HepG2 (cell line): ENCODE measurements around the gene PNP. TPM values are rescaled to one million over a fixed set of nuclear protein-coding genes. Genes with fewer than 3 reads are reported as not detected.

Experiments
- ATAC-seq: fragments of 200-7000 bp; cut with Tn5 transposase; 3 replicates; pipeline ENCODE4 v1.9.1; 2020; ENCODE audit warnings: mild to moderate bottlenecking, moderate library complexity
- BruUV-seq: library from RNA; stranded (reverse); fragments of 400-500 nt; replicated peaks from 2 replicates; lab custom pipeline; 2021; lab: Mats Ljungman, UMichigan
- CTCF ChIA-PET: fragments of 300-600 bp; formaldehyde crosslinking; extraction: SDS; loops from one replicate; lab custom pipeline; 2021; ENCODE audit warnings: low total read pairs, inconsistent platforms, low intra/inter-chr PET ratio; lab: Yijun Ruan, JAX
- POLR2A ChIA-PET: fragments of 350-600 bp; sonication (Branson Sonifier 250); formaldehyde crosslinking; loops from one replicate; lab custom pipeline; 2020; ENCODE audit warnings: antibody characterized with exemption, inconsistent platforms; lab: Yijun Ruan, JAX
- DNase-seq: peaks from one replicate; pipeline ENCODE4 v3.0.0-alpha.2; 2015; ENCODE audit warnings: low spot score
- FAIRE-seq: peaks from 3 replicates; lab custom pipeline; 2011; peaks lifted over from hg19 to GRCh38; lab: Jason Lieb, UNC
- H2AFZ ChIP-seq: one replicate; pipeline ENCODE4 v1.6.1; 2011; ENCODE audit warnings: low read length, inconsistent platforms
- H3K27ac ChIP-seq: fragments of 300-600 bp; 3 replicates; pipeline ENCODE4 v1.8.0; 2011; ENCODE audit warnings: mixed run types, mild to moderate bottlenecking, mixed read lengths, low read length, inconsistent platforms; ENCODE audit not compliant: insufficient read depth; ENCODE audit errors: extremely low read length
- H3K27me3 ChIP-seq, 2 experiments: fragments of 200-600 bp in 1 of 2; 2 replicates in 1 of 2; 3 replicates in 1 of 2; pipeline versions ENCODE4 v1.6.0 to v1.8.0; 2011; ENCODE audit warnings: low read length in 2 of 2, mild to moderate bottlenecking in 2 of 2, moderate library complexity in 2 of 2, inconsistent platforms in 1 of 2; ENCODE audit not compliant: insufficient read depth in 2 of 2, control insufficient read depth in 1 of 2
- H3K36me3 ChIP-seq, 2 experiments: fragments of 200-600 bp in 1 of 2; replicated peaks in 1 of 2; 2 replicates in 1 of 2; 3 replicates in 1 of 2; pipeline versions ENCODE4 v1.5.1 to v1.8.0; 2011; ENCODE audit warnings: low read length in 2 of 2, inconsistent platforms in 1 of 2; ENCODE audit not compliant: insufficient read depth in 2 of 2, control insufficient read depth in 1 of 2
- H3K4me1 ChIP-seq: 2 replicates; pipeline ENCODE4 v1.5.1; 2012; ENCODE audit warnings: low read length, inconsistent platforms; ENCODE audit not compliant: insufficient read depth
- H3K4me2 ChIP-seq: 2 replicates; pipeline ENCODE4 v1.6.0; 2011; ENCODE audit warnings: low read depth, low read length, inconsistent platforms
- H3K4me3 ChIP-seq, 3 experiments: fragments of 200-600 bp in 1 of 3; sonication (generic), shearing (Covaris generic) in 1 of 3; replicated peaks in 1 of 3; 2 replicates each; pipeline ENCODE4 v1.5.1; 2011 to 2016; ENCODE audit warnings: low read length in 3 of 3, inconsistent platforms in 2 of 3, low read depth in 2 of 3, mild to moderate bottlenecking in 2 of 3, control low read depth in 1 of 3, mixed read lengths in 1 of 3; ENCODE audit not compliant: insufficient read depth in 1 of 3
- H3K79me2 ChIP-seq: one replicate; pipeline ENCODE4 v1.6.1; 2011; ENCODE audit warnings: low read length, inconsistent platforms; ENCODE audit not compliant: insufficient read depth
- H3K9ac ChIP-seq: 2 replicates; pipeline ENCODE4 v1.6.0; 2011; ENCODE audit warnings: mild to moderate bottlenecking, low read depth, low read length, inconsistent platforms; ENCODE audit not compliant: insufficient read depth
- H3K9me3 ChIP-seq: 2 replicates; pipeline ENCODE4 v1.5.1; 2012; ENCODE audit warnings: mild to moderate bottlenecking, low read length
- H4K20me1 ChIP-seq: 2 replicates; pipeline ENCODE4 v1.6.0; 2011; ENCODE audit warnings: inconsistent platforms, mild to moderate bottlenecking, low read length, moderate library complexity; ENCODE audit not compliant: insufficient read depth
- HNRNPL ChIP-seq: fragments of 200-400 bp; formaldehyde crosslinking; IDR thresholded peaks from 2 replicates; pipeline ENCODE4 v1.6.1; 2017; ENCODE audit warnings: mild to moderate bottlenecking, low read depth, low read length
- NAIF1 ChIP-seq: sonication (generic); formaldehyde crosslinking; IDR thresholded peaks from 2 replicates; pipeline ENCODE4 v1.5.0; 2020; ENCODE audit warnings: mild to moderate bottlenecking, missing genetic modification reagents, borderline replicate concordance
- NCOA2 ChIP-seq: sonication (generic); formaldehyde crosslinking; IDR thresholded peaks from 2 replicates; pipeline ENCODE4 v1.8.0; 2022; ENCODE audit warnings: inconsistent platforms
- STAT5B ChIP-seq: sonication (generic); formaldehyde crosslinking; IDR thresholded peaks from 2 replicates; pipeline ENCODE4 v1.4.0; 2020; ENCODE audit warnings: missing genetic modification reagents
- ZNF430 ChIP-seq: sonication (generic); formaldehyde crosslinking; IDR thresholded peaks from 2 replicates; pipeline ENCODE4 v1.9.0; 2021; ENCODE audit warnings: mild to moderate bottlenecking, missing genetic modification reagents
- WGBS: methylation state at CpG from one replicate; pipeline ENCODE4 v1.1.6; 2017; ENCODE audit warnings: low lambda C conversion rate; 5-methylcytosine and 5-hydroxymethylcytosine counted together
- in situ Hi-C: cut with HindIII; loops from 2 replicates; pipeline ENCODE4 v1.10.0; 2017; ENCODE audit warnings: low pct_unique_long_range_greater_than_20kb; ENCODE audit not compliant: extremely low pct_ligation_motif_present
- intact Hi-C: fragments of 100-400 bp; cut with micrococcal nuclease; formaldehyde crosslinking; loops from one replicate; pipeline ENCODE4 v1.10.0; 2022; ENCODE audit not compliant: unreplicated experiment
- polyA plus RNA-seq, 8 experiments: library from polyadenylated mRNA; depleted of rRNA in 3 of 8; stranded (reverse) in 7 of 8; unstranded in 1 of 8; fragments of >200 nt; fragmentation: Illumina TruSeq in 4 of 8; extraction: Trizol in 4 of 8; gene quantifications; 2 replicates each; pipeline versions ENCODE4 v1.2.1 to v1.2.3, GENCODE V29; 2011 to 2016; ENCODE audit warnings: low read depth in 4 of 8, missing spikeins in 1 of 8, mixed read lengths in 1 of 8; ENCODE audit not compliant: insufficient read depth in 1 of 8
- total RNA-seq, 5 experiments: library from RNA; depleted of rRNA; stranded (reverse); fragments of >200 nt; fragmentation: Illumina TruSeq; extraction: Trizol; gene quantifications; 2 replicates each; pipeline ENCODE4 v1.2.3, GENCODE V29; 2016; ENCODE audit warnings: low read depth in 1 of 5
- TF ChIP-seq, protein P1 (sequence below): sonication (generic); formaldehyde crosslinking; IDR thresholded peaks from 2 replicates; pipeline ENCODE4 v1.4.0; 2020; ENCODE audit warnings: mild to moderate bottlenecking, missing genetic modification reagents, borderline replicate concordance
- TF ChIP-seq, protein P2 (sequence below): sonication (generic); formaldehyde crosslinking; IDR thresholded peaks from 2 replicates; pipeline ENCODE4 v1.5.0; 2020; ENCODE audit warnings: missing genetic modification reagents
- TF ChIP-seq, protein P3 (sequence below): sonication (generic); formaldehyde crosslinking; IDR thresholded peaks from 2 replicates; pipeline ENCODE4 v1.4.0; 2020; ENCODE audit warnings: missing genetic modification reagents, mild to moderate bottlenecking, borderline replicate concordance

PNP gene
- total and polyA plus RNA-seq, 2 of the 13 experiments (the other 11 are each of a cell fraction or from before 2014, with no cell fraction given), result 45.4 to 74.8 TPM

DNA sequence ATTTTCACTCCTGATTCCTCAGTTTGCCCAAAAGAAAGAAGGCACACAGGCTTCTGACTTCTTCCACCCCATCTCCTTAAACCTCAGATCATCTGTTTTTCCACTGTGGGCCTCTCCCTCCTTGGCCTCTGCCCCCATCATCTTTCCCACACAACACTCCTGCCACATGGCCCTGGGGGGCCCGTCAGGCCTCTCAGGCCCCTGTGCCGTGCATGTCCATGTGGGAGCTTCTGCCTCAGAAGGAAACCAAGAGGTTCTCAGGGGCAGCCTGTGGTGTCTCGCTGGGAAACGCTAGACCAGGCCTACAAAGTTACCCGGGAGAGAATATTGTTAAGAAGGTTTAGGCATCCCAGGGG is 41.2 kb upstream of the PNP start (continued):
- TF ChIP-seq, protein P1, sequence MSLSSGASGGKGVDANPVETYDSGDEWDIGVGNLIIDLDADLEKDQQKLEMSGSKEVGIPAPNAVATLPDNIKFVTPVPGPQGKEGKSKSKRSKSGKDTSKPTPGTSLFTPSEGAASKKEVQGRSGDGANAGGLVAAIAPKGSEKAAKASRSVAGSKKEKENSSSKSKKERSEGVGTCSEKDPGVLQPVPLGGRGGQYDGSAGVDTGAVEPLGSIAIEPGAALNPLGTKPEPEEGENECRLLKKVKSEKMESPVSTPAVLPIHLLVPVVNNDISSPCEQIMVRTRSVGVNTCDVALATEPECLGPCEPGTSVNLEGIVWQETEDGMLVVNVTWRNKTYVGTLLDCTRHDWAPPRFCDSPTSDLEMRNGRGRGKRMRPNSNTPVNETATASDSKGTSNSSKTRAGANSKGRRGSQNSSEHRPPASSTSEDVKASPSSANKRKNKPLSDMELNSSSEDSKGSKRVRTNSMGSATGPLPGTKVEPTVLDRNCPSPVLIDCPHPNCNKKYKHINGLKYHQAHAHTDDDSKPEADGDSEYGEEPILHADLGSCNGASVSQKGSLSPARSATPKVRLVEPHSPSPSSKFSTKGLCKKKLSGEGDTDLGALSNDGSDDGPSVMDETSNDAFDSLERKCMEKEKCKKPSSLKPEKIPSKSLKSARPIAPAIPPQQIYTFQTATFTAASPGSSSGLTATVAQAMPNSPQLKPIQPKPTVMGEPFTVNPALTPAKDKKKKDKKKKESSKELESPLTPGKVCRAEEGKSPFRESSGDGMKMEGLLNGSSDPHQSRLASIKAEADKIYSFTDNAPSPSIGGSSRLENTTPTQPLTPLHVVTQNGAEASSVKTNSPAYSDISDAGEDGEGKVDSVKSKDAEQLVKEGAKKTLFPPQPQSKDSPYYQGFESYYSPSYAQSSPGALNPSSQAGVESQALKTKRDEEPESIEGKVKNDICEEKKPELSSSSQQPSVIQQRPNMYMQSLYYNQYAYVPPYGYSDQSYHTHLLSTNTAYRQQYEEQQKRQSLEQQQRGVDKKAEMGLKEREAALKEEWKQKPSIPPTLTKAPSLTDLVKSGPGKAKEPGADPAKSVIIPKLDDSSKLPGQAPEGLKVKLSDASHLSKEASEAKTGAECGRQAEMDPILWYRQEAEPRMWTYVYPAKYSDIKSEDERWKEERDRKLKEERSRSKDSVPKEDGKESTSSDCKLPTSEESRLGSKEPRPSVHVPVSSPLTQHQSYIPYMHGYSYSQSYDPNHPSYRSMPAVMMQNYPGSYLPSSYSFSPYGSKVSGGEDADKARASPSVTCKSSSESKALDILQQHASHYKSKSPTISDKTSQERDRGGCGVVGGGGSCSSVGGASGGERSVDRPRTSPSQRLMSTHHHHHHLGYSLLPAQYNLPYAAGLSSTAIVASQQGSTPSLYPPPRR (CRISPR knock-in tag), result no peak
- TF ChIP-seq STAT5B (CRISPR knock-in tag), result no peak
- TF ChIP-seq, protein P2, sequence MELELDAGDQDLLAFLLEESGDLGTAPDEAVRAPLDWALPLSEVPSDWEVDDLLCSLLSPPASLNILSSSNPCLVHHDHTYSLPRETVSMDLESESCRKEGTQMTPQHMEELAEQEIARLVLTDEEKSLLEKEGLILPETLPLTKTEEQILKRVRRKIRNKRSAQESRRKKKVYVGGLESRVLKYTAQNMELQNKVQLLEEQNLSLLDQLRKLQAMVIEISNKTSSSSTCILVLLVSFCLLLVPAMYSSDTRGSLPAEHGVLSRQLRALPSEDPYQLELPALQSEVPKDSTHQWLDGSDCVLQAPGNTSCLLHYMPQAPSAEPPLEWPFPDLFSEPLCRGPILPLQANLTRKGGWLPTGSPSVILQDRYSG (CRISPR knock-in tag), result no peak
- TF ChIP-seq ZNF430 (CRISPR knock-in tag), result no peak

DNA sequence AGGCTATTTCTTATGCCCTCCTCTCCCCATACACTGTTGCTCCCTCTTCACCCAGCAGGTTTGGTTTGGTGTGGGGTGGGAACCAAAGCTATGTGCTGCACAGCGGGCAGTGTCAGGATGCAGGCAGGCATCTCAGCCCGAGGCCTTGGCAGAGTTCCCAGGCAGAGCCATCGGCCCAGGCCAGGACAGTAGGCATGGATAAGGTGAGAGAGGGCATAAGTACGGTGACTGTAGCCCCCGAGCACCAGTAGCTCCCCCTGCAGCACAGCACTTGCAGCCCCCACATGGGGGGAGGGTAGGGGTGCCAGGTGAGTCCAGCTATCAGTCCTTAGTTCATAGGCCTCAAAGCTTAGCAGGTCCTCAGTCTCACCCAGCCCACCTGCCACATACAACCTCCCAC is 40.4 kb upstream of the PNP start:
- Histone ChIP-seq H3K9me3 (no peaks in the 10 kb centered on the region), H3K4me1 (peaks cover 54% of the 10 kb centered on the region), H3K79me2 (no peaks in the 10 kb centered on the region), H3K36me3 (no peaks in the 10 kb centered on the region), H4K20me1 (no peaks in the 10 kb centered on the region), H3K4me3 (no peak overlapping the region), H3K27ac (no peak overlapping the region), H2AFZ (no peak overlapping the region)
- intact Hi-C loops, result no loop called here
- WGBS, result 53% methylated on average over 5 of the region's 5 CpGs
- ATAC-seq, result peak; percentile 12; the same call in 2 of the 3 replicates
- ChIA-PET POLR2A (interaction anchor here (1.4 to 4.0 kb wide), 4 partner anchors 11 to 26 kb away, joined by 3 to 37 read pairs (median 13); partner anchors contain the start of genes APEX1, OSGEP and TEP1), CTCF (no interaction called here)
- no peak for DNase-seq
- no TSS peak for BruUV-seq
- FAIRE-seq, result no peak
- no peak for TF ChIP-seq NCOA2 (CRISPR knock-in tag)
- TF ChIP-seq, protein P3, sequence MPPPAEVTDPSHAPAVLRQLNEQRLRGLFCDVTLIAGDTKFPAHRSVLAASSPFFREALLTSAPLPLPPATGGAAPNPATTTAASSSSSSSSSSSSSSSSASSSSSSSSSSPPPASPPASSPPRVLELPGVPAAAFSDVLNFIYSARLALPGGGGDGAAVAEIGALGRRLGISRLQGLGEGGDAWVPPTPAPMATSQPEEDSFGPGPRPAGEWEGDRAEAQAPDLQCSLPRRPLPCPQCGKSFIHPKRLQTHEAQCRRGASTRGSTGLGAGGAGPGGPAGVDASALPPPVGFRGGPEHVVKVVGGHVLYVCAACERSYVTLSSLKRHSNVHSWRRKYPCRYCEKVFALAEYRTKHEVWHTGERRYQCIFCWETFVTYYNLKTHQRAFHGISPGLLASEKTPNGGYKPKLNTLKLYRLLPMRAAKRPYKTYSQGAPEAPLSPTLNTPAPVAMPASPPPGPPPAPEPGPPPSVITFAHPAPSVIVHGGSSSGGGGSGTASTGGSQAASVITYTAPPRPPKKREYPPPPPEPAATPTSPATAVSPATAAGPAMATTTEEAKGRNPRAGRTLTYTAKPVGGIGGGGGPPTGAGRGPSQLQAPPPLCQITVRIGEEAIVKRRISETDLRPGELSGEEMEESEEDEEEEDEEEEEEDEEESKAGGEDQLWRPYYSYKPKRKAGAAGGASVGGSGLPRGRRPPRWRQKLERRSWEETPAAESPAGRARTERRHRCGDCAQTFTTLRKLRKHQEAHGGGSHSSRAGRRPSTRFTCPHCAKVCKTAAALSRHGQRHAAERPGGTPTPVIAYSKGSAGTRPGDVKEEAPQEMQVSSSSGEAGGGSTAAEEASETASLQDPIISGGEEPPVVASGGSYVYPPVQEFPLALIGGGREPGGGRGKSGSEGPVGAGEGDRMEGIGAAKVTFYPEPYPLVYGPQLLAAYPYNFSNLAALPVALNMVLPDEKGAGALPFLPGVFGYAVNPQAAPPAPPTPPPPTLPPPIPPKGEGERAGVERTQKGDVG (CRISPR knock-in tag), result no peak
- TF ChIP-seq HNRNPL, result 0 out of 2 replicates have a peak, but pooled peaks have one; percentile 24
- no peak for TF ChIP-seq NAIF1 (CRISPR knock-in tag)
- TF ChIP-seq, all 625 proteins: peak for 1
- H3K27me3 ChIP-seq, result no peaks in the 10 kb centered on the region
- in situ Hi-C loops, result no loop called here
- H3K4me2 ChIP-seq, result no peak overlapping the region
- H3K9ac ChIP-seq, result no peak overlapping the region
